GM19351 (cell line): ENCODE data around the gene MOGAT3.

Experiments
- ATAC-seq: cut with Tn5 transposase; IDR thresholded peaks from one replicate; pipeline ENCODE4 v1.9.1; 2021; ENCODE audit warnings: mild to moderate bottlenecking, moderate library complexity; ENCODE audit not compliant: unreplicated experiment

Gene MOGAT3

DNA sequence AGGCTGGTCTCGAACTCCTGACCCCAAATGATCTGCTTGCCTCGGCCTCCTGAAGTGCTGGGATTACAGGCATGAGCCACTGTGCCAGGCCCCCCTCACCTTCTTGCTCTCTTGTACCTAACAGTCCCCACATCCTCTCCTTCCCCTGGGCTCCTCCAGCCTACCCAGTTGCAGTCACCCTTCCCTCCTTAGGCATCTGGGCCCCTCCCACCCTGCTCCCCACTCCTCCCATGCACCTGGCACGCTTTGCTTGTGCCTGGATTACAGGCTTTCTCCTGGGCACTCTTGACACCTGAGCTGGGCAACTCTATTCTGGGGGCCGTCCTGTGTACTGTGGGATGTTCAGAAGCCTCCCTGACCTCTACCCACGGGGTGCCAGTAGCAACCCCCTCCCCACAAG is 33.8 kb upstream of the MOGAT3 start:
- ATAC-seq, result no peak

DNA sequence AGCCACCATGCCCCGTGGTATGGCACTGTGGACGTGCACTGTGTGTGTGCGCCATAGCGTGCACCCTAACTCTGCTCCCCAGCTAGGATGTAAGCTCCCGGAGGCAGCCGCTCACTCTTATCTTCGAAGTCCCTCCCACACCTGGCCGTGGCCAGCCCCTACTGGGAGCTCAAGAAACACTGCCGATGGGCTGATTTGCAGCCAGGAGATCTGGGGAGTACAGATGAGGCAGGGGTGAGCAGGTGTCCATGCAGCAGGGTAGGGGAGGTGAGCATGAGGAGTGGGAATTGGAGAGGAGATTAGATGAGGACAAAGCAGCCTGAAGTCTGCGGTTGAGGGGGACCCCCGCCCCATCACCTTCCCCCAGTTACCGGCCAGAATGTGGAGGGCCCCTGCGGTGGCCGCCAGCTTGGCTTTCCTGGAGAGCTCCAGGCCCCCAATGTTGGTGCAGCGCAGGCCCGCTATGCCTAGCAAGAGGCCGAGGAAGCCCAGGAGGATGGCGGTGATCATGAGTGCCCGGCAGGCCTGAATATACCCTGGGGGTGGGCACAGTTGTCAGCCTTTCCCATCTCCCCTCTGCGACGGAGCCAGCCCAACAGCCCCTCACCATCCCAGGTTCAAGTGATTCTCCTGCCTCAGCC is 33.2 kb upstream of the MOGAT3 start:
- ATAC-seq, result no peak

DNA sequence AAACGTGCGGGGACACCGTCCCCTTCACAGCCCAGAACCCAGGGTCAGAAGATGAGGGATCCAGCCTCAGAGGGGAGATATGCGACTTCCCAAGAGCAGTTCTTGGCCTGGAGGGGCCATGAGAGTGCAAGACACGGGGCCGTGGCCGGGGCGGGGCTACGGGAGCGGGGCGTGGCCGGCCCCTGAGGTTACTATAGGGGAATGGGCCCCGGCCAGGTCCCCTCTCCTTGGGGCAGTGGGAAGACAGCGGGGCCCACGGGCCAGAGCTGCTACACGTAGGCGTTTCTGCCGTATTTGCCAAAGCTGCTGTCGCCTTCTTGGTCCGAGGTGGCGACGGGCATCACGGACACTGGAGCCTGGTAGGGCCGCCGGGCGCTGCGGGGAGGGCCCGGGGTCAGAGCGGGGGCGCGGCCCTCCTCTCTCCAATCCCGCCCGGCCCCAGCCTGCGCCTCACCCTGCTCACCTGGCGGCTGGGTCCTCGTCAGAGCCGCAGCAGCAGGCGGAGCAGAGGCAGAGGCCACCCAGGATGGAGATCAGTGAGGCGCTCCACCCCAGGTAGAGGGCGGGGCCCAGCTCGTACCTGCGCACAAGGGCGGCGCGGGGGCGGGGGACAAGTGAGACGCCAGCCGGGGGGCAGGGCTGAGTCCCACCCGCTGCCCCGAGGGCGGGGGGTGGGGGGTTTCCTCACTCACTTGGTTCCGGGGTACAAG is 31.5 kb upstream of the MOGAT3 start:
- ATAC-seq, result no peak

DNA sequence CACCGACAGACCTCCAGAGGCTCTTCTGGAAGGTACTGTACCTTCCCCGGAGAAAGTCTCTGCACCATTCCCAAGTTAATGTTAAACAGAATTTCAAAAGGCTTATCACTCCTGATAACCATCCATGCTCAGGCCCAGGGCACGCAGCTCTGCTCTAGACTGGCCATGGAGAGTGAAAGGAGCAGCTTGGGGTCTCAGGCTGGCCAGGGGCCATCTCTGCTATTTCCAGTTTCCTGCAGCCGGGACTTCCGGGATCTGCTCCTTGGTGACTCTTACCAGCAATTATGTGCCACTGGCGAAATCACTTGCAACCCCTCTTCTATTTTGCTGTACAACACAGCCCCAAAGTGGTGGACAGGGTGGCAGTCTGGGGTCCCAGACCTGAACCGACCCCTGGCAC is 30.8 kb upstream of the MOGAT3 start:
- no peak for ATAC-seq

DNA sequence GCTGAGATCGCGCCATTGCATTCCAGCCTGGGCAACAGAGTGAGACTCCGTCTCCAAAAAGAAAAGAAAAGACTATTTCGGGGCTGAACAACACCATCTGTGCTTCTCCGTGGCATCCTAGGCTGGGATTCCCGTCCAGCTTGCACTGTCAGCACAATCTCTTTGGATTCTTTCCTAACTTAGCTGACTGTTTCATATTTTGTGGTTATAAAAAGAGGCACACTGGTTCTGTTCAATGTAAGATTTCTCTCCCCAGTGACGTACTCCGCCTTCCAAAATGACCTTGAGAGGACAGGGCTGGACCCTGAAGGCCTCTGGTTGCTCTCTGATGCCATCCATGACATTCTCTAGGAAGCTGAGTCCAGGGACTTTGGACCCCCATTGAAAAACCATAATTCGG is 25.9 kb upstream of the MOGAT3 start:
- ATAC-seq, result no peak

DNA sequence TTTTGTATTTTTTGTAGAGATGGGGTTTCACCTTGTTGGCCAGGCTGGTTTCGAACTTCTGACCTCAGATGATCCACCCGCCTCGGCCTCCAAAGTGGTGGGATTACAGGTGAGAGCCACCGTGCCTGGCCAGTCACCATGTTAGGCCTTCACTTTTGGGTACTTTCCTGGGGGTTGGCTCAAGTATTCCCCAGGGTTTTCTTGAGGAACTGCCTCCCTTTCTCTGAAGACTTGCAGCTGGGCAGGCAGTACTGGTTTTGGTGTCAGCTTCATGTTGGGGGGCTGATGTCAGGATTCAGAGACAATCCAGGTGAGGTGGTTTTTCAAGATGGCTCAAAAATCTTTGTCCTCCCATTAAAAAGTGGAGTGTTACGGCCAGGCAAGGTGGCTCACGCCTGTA is 24.8 kb upstream of the MOGAT3 start:
- no peak for ATAC-seq

DNA sequence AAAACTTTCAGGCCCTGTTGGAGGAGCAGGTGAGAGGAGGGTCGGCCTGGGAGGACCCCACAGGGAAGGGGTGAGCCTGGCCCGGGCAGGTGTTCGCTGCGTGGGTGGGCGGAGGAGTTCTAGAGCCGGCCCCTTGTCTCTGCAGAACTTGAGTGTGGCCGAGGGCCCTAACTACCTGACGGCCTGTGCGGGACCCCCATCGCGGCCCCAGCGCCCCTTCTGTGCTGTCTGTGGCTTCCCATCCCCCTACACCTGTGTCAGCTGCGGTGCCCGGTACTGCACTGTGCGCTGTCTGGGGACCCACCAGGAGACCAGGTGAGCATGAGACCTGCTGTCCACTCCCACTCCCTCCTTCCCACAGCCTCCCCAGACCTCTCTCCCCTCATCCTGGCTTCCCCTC is 22.7 kb upstream of the MOGAT3 start:
- ATAC-seq, result no peak

DNA sequence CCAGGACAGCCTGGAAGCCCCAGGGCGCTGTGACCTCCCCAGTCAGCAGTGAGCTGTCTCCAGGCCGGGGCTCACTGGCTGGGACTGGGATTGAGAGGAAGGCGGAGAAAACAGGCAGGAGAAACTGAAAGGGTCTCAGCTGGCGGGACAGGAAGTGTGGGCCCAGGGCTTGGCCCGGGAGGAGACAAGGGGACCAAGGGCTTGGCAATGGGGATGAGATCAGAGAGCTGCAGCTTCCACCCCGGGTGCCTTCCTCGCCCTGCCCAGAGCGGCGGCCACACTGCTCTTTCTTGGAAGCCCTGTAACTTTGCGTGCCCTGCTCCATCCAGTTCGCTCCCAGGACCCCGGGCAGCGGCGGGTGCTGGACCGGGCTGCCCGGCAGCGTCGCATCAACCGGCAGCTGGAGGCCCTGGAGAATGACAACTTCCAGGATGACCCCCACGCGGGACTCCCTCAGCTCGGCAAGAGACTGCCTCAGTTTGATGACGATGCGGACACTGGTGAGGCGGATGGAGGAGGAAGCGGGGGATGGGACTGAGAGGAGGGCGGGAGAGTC is 21.5 kb upstream of the MOGAT3 start:
- ATAC-seq, result no peak

DNA sequence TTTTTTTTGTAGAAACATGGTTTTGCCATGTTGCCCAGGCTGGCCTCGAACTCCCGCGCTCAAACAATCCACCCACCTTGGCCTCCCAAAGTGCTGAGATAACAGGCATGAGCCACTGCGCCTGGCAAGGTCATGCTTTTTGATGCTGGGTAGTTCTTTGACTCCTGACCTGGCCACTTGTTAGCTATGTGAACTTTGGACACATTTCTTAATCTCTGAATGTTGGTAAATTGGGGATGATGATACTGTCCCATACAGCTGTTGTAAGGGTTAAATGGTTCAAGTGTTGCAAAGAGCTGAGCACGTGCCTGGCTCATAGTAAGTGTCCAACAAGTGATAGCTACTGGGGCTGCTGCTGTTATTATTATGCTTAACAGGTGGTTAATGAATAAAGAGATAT is 19.5 kb upstream of the MOGAT3 start:
- no peak for ATAC-seq

DNA sequence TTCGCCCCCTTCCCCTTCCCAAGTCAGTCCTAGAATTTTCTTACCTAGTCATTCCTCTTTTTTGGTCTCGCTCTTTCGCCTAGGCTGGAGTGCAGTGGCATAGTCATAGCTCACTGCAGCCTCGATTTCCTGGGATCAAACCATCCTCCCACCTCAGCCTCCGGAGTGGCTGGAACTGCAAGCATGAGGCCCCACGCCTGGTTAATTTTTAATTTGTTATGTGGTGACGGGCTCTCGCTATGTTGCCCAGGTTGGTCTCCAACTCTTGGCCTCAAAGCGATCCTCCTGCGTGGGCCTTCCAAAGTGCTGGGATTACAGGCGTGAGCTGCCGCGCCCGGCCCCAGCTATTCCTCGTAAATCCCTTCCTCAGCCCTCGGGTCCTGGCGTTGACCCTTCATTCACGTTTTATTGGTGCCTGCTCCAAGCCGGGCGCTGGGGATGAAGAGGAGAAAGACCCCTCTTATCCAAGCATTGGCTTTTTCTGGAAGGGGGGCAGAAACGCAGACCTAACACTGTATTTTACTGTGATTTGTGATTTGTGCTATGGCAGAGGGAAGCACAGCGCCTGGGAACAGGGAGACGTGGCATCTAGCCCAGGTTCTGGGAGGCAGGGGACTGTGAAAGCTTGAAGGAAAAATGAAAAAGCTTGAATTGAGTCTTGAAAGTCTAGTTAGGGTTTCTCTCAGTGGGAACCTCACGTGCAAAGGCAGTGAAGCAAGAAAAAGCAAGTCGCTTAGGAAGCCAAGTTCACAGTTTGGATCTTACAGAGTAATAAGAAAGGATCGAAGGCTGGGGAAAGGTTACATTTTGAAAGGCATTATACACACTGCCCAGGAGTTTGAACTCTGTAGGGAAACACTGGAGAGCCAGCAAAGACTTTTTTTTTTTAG is 17.6 kb upstream of the MOGAT3 start:
- peak; percentile 5 for ATAC-seq

DNA sequence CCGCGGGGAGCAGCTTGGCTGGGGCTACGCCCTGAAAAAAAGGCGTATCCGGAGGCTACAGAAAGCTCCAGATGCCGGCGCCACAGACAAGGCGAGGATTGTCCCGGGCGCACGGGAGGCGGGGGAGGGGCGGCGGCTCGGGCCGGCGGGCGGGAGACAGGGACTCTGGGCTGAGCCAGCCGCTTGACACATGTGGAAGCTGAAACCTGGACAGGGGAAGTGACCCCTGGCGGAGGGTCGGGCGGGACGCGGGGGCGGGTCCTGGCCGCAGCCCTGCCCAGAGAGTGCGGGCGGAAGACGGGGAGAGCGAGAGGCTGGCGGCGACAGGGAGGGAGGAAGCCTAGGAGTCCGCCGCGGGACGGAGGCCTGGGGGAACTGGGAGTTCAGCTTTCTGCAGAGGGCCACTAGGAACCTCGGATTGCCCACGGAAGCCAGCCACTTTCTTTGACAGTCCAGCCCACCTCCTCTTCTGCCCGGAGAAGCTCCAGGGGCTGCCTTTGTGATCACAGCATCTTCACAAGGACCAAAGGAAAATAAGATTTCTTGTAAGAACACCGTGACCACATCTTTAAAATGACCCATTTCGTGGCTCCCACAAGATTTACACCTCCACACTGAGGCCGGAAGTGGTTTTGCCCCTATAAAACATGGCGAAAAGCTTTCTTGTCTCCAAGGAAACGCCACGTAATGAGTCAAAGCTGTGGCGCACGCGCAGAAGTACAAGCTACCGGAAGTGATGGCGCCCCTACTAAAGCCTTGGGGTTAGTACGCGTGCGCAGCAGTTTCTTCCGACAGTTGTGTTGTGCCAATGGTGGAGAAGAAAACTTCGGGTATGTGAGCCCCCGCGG is 16.8 kb upstream of the MOGAT3 start, which contains the start of the genes PLOD3 and ZNHIT1:
Gene PLOD3 (minus strand): TSS at position 194 of the 848 bp plus-strand sequence. CDS start 307 bp downstream, outside the sequence.
Gene ZNHIT1 (plus strand): TSS at position 778 of the 848 bp plus-strand sequence. CDS start 31 bp downstream, at position 809.
- ATAC-seq, result peak; percentile 72

DNA sequence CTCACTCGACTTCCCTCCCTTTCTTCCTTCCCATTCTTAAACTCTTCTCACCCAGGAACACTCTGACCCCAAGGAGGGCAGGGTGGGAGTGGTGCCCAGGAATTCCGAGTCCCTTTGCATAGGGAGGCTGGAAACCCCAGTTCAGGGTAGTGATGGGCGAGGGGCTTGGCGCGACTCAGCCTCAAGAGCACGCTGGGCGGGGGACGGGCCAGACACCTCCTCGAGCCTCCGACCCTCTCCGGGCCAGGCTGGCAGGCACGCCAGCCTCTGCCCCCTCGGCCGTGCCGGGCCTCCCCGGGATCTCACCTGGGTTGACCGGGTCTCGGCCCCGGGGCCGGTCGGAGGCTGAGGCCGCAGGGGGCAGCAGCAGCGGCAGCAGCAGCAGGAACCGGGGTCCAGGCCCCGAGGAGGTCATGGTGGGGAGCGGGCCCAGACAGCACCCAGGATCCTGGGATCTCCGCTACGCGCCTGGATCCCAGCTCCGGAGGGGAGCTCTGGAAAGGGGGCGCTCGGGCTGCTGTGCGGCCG is 16.1 kb upstream of the MOGAT3 start:
- ATAC-seq, result peak; percentile 19

DNA sequence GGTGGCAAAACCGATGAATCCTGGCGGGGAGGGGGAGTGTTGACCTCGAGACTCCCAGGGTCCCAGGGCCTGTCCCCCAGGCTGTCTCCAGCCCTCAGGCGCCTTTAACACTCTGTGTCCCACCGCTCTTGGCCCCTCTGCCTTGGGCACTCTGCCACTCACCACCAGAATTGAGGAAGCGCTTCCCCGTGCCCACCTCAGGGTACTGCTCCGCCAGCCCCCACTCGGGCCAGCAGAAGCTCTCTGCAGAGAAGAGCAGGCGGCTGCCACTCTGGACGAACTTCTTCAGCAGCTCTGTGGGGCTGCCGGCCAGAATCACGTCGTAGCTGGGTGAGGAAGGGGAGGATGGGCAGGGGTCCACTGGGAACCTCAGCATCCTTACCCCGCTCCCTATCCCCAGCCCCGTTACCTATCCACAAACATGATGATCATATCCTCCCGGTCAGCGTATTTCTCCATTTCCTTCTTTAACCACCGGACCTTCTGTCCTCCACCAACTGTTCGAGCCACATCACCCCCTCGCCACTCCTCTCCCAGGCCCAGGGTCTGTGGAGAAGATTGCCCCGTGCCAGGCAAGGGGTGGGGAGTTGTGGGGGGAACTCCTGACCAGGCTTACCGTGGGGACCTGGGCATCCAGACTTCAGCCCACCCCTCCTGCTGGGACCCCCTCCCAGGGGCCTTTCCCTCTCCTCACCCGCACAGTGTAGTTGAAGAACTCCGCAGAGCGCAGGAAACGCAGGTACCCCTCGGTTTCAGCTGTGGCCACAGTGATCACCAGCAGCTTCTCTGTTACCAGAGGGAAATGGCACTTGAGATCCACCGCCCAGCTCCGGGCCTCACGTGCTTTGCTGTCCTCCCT is 15.4 kb upstream of the MOGAT3 start:
- ATAC-seq, result no peak

DNA sequence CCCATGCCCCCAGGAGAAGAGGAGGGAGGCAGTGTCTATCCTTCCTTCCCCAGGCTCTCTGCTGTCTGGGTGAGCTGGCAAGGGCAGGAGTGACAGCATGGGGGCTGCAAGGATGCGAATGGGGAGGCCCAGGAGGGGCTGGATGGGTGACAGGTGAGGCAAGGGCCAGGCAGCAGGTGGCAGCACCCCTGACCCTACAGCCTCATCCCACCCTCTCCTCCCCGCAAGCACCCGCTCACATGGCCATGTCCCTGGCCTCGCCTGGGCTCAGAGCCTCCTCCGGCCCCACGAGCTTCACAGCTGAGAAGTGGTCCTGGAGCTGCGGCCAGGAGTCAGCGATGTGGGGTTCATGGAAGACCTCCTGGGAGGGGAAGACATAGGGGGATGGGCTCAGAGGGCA is 11.2 kb upstream of the MOGAT3 start:
- no peak for ATAC-seq

DNA sequence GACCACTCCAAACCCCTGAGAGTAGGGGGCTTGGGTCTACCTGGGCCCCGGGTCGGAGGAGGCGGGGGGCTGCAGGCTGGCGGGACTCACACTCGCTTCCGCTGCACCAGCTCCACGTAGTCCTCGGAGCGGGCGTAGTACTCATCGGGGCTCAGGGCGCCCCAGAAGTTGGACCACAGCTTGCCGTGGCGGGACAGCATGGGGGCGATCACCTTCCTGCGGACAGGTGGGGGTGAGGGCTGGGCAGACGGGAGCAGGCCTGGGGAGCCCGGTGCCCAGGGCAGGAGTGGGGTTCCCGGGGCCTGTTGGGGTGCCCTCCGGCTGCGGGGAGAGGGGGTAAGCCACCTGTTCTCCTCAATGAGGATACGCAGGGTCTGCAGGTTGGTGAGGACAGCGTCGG is 10.7 kb upstream of the MOGAT3 start:
- no peak for ATAC-seq

DNA sequence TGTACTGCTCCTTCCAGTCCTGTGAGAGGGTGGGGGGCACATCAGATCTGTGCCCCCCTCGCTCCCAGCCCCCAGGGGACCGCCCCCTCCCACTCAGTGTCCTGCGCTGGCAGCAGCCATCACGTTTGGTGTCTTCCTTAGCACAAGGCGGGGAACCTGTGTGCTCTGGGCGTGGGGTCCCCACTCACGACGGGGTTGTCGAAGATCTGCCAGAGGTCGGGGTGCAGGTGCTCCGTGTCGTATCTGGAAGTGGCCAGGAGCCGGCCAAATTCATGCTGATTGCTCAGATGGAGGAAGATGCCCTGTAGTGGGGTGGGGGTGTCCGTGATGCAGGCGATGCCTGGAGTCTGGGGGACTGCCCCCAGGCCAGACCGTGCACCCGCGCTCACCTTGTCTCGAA is 9.3 kb upstream of the MOGAT3 start:
- no peak for ATAC-seq

DNA sequence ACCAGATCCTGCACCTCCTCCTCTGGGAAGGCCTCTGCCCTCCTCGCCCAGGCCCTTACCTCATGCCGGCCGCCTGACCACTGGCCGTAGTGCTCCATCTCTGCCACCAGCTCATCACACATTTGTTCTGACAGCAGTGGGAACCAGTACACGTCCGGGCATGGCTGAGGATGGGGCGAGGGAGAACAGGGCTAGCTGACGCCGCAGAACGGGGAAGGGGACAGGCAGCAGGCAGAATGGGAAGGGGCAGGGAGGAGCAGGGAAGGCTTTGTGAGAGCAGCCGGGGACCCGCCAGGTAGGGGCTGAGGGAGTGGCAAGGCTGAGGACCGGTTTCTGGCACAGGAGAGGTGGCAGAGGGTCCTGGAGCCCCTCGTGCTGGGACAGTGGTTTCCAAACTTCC is 8.0 kb upstream of the MOGAT3 start:
- no peak for ATAC-seq

DNA sequence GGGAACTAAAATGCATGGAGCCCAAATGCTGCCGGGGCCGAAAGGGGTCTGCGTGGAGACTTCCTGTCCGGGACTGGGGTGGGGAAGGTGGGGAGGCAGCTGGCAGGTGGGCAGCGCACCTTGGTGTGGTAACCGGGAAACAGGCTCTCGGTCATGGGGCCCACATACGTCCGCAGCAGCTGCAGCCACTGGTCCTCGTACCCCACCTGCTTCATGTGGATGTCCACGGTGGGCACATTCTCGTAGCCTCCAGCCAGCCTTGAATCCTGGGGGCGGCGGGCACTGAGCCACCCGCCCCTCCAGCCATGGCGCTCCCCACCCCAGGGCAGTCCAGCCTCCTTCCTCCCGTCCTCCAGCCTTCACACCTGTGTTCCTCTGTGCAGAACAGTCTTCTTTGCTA is 6.6 kb upstream of the MOGAT3 start:
- ATAC-seq, result no peak

DNA sequence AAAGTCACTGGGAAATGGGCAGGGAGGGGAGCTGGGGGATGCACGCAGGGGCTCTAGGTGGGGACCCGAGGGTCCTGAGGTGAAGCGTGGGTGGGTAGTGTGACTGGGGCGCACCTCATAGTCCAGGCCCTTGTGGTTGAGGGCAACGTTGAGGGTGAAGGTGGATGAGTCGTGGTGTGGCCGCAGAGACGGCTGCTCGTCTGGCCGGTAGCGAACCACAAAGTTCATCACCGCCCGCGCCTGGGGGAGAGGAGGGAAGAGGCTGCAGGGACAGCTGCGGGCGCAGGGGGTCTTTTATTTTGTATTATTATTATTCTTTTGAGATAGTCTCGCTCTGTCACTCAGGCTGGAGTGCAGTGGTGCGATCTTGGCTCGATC is 5.8 kb upstream of the MOGAT3 start:
- no peak for ATAC-seq
